Measurements from ENCODE around the gene CYLD. TPM values are rescaled to one million over a fixed set of nuclear protein-coding genes. Genes with fewer than 3 reads are reported as not detected.

The CYLD gene
- total RNA-seq, 1 experiment from 2014 or later = 12.5 TPM

DNA sequence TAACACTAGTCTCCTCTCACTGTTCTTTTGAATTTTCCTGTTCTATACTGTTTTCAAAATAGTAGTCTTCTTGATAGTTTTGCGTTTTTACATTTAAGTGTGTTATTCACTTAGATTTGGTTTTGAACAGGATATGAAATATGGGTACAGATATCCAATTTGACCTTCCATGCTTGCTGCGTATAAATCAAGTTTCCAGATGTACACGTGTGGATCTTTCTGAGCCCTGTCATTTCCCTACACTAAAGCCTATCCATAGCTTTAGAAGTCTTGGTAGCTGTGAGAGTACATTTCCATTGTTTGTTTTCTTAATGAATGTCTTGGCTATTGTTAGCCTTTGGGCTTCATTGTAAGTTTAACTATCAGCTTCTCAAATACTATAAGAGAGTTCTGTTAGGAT lies 20.4 kb downstream of the CYLD start:
- Histone ChIP-seq H3K18ac (ENCODE audit: insufficient read length, low read depth, low read length) (no peak overlapping the region), H3K14ac (ENCODE audit: insufficient read depth, low read length) (no peak overlapping the region), H3K9ac (ENCODE audit: extremely low read depth, insufficient read length, low read length) (no peak overlapping the region), H2BK5ac (ENCODE audit: insufficient read length, low read length) (no peak overlapping the region), H3K4me1 (ENCODE audit: insufficient read depth, low read length) (no peaks in the 10 kb centered on the region), H3K27me3 (ENCODE audit: insufficient read depth, low read length) (no peaks in the 10 kb centered on the region), H3K27ac (ENCODE audit: insufficient read length, low read depth, low read length) (no peak overlapping the region), H4K20me1 (ENCODE audit: control insufficient read depth, insufficient read depth, insufficient read length) (no peaks in the 10 kb centered on the region), H2BK20ac (ENCODE audit: low read depth, low read length, poor library complexity, severe bottlenecking) (no peak overlapping the region), H3K23ac (ENCODE audit: insufficient read length, low read depth, low read length) (no peak overlapping the region), H2BK12ac (ENCODE audit: insufficient read length, low read depth, low read length) (no peak overlapping the region), H3K79me1 (ENCODE audit: insufficient read depth, low read depth, low read length, poor library complexity, severe bottlenecking) (no peaks in the 10 kb centered on the region), H3K23me2 (ENCODE audit: insufficient read length, low read depth, low read length, poor library complexity, severe bottlenecking) (no peaks in the 10 kb centered on the region), H4K91ac (ENCODE audit: insufficient read length, low read depth, low read length) (no peak overlapping the region), H3T11ph (ENCODE audit: low read length) (no peak overlapping the region), H4K5ac (ENCODE audit: insufficient read length, low read depth, low read length) (no peak overlapping the region), H4K8ac (replicated peaks; ENCODE audit: insufficient read length, low read depth, low read length) (no peak overlapping the region), H2BK120ac (ENCODE audit: low read depth, low read length, poor library complexity, severe bottlenecking) (no peak overlapping the region), H3K4ac (ENCODE audit: low read depth, low read length) (no peak overlapping the region), H3K56ac (ENCODE audit: insufficient read length, low read depth, low read length) (no peak overlapping the region), H3K9me3 (ENCODE audit: control insufficient read depth, low read depth, low read length) (no peaks in the 10 kb centered on the region), H2AK5ac (ENCODE audit: insufficient read length, low read length) (no peak overlapping the region), H2AFZ (ENCODE audit: low read length) (no peak overlapping the region), H3K4me2 (ENCODE audit: insufficient read depth, insufficient read length, low read length) (no peak overlapping the region), H3K79me2 (ENCODE audit: insufficient read depth, low read length) (no peaks in the 10 kb centered on the region), H2BK15ac (ENCODE audit: low read depth, low read length) (no peak overlapping the region)
- TF ChIP-seq CTCF (conservative IDR thresholded peaks at IDR 0.05) = no peak
- DNase-seq = no peak
- Mint-ChIP-seq H3K27ac (no peak overlapping the region), H3K27me3 (ENCODE audit: low read depth) (no peaks in the 10 kb centered on the region), H3K4me1 (peaks cover 0 to 3% of the 10 kb centered on the region in 2 experiments), H3K36me3 (ENCODE audit: insufficient read depth in 1 of 3, low read depth in 3 of 3) (peaks cover 14 to 17% (median 16%) of the 10 kb centered on the region in 3 experiments), H3K4me3 (no peak overlapping the region), H3K9me3 (peaks cover 0 to 12% of the 10 kb centered on the region in 2 experiments; a peak in 3 of 5 replicates)
- no CpG with 5 or more reads among the region's 3 CpGs for WGBS (ENCODE audit: extremely low coverage, insufficient read length, low lambda C conversion rate)

Measured in H9 (cell line).